Ishikawa (cell line): Measurements from ENCODE around the gene STRBP.

ENCODE experiments used
- CEBPB ChIP-seq: IDR thresholded peaks from 2 replicates; pipeline ENCODE4 v1.6.1; 2012
- CREB1 ChIP-seq: IDR thresholded peaks from 2 replicates; pipeline ENCODE4 v1.6.1; 2012; ENCODE audit warnings: low read depth
- EGR1 ChIP-seq: IDR thresholded peaks from 2 replicates; pipeline ENCODE4 v1.6.1; 2012
- EP300 ChIP-seq: IDR thresholded peaks from 2 replicates; pipeline ENCODE4 v1.6.1; 2012; ENCODE audit warnings: borderline replicate concordance
- FOXM1 ChIP-seq: IDR thresholded peaks from 2 replicates; pipeline ENCODE4 v1.6.1; 2012; ENCODE audit warnings: low read depth, borderline replicate concordance
- NFIC ChIP-seq: IDR thresholded peaks from 2 replicates; pipeline ENCODE4 v1.6.1; 2012
- RAD21 ChIP-seq: IDR thresholded peaks from 2 replicates; pipeline ENCODE4 v1.6.1; 2012; ENCODE audit warnings: low read depth
- REST ChIP-seq: IDR thresholded peaks from 2 replicates; pipeline ENCODE4 v1.6.1; 2012; ENCODE audit warnings: low read depth, mild to moderate bottlenecking
- TAF1 ChIP-seq: IDR thresholded peaks from 2 replicates; pipeline ENCODE4 v1.6.1; 2012; ENCODE audit warnings: low read depth, mild to moderate bottlenecking
- TCF12 ChIP-seq: IDR thresholded peaks from 2 replicates; pipeline ENCODE4 v1.6.1; 2012; ENCODE audit warnings: low read depth
- TEAD4 ChIP-seq: IDR thresholded peaks from 2 replicates; pipeline ENCODE4 v1.6.1; 2012
- USF1 ChIP-seq: IDR thresholded peaks from 2 replicates; pipeline ENCODE4 v1.6.1; 2012
- YY1 ChIP-seq: IDR thresholded peaks from 2 replicates; pipeline ENCODE4 v1.6.1; 2012; ENCODE audit warnings: low read depth
- ZBTB7A ChIP-seq: IDR thresholded peaks from 2 replicates; pipeline ENCODE4 v1.6.1; 2012; ENCODE audit warnings: low read depth
- TF ChIP-seq, protein P1 (sequence below): IDR thresholded peaks from 2 replicates; pipeline ENCODE4 v1.6.1; 2012

The STRBP gene

DNA sequence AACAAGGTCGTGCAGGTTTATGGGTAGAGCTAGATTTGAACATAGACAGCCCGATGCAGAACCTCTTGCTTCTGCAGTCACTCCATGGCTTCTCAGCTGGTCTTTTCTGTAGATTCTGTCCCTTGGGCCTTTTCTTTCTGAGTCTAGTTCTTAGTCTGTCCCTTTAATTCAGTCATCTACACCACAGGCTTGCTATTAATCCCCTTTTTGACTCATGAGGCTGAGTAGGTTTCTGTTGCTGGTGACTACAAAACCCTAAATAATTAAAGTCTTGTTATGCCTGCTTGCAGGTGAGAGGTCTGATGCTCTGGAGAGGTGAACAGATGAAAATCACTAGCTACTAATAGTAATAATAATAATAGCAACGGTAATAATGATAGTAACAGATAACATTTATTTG lies 19.3 kb upstream of the STRBP start:
- TF ChIP-seq CEBPB (no peak), CREB1 (no peak), EGR1 (no peak), REST (no peak), FOXM1 (no peak), RAD21 (no peak), EP300 (no peak), NFIC (no peak)

DNA sequence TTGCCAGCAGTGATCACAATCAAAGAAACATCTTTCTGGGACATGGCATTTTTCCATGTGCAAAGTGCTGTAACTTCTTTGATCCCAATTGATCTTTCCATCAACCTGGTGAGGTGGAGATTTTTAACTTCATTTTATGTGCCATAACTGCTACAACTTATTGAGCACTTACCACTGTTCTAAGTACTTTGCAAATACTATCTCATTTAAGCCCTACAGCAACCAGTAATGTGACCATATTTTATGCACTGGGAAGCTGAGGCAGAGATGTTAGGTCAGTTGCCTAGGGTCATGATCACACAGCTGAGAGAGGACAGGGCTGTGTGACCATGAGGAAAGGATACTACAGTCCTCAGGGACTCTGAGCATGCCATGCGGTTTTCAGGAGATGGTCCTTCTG lies 17.9 kb upstream of the STRBP start:
- TF ChIP-seq TCF12, result no peak
- TF ChIP-seq TEAD4, result no peak
- TF ChIP-seq NFIC, result no peak
- TF ChIP-seq REST, result no peak
- TF ChIP-seq USF1, result no peak
- no peak for TF ChIP-seq CREB1
- TF ChIP-seq, protein P1, sequence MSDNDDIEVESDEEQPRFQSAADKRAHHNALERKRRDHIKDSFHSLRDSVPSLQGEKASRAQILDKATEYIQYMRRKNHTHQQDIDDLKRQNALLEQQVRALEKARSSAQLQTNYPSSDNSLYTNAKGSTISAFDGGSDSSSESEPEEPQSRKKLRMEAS, result no peak
- TF ChIP-seq CEBPB, result no peak
- TF ChIP-seq RAD21, result no peak
- no peak for TF ChIP-seq YY1
- no peak for TF ChIP-seq EGR1
- no peak for TF ChIP-seq ZBTB7A
- TF ChIP-seq EP300, result no peak
- no peak for TF ChIP-seq FOXM1
- no peak for TF ChIP-seq TAF1

DNA sequence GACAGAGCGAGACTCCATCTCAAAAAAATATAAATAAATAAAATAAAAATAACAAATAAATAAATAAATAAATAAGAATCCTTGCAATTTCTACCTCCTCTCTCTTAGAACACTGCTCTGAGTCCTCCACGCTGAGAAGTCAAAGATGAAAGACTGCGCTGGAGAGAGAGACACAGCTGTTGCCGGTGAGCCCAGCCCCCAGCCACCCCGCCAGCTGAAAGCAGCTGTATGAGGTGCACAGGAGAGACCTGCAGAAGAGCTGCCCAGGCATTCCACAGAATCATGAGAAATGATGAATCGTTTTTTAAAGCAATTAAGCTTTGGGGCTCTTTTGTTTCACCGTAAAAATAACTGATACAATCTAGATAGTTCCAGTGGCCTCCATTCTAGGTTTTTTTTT lies 16.3 kb upstream of the STRBP start:
- no peak for TF ChIP-seq USF1
- no peak for TF ChIP-seq ZBTB7A
- no peak for TF ChIP-seq EP300
- TF ChIP-seq REST, result no peak
- TF ChIP-seq NFIC, result no peak
- TF ChIP-seq TAF1, result no peak
- no peak for TF ChIP-seq CEBPB
- TF ChIP-seq, protein P1, result no peak
- TF ChIP-seq YY1, result no peak
- TF ChIP-seq FOXM1, result no peak
- TF ChIP-seq RAD21, result no peak
- no peak for TF ChIP-seq TEAD4
- TF ChIP-seq EGR1, result no peak
- TF ChIP-seq CREB1, result no peak
- no peak for TF ChIP-seq TCF12

DNA sequence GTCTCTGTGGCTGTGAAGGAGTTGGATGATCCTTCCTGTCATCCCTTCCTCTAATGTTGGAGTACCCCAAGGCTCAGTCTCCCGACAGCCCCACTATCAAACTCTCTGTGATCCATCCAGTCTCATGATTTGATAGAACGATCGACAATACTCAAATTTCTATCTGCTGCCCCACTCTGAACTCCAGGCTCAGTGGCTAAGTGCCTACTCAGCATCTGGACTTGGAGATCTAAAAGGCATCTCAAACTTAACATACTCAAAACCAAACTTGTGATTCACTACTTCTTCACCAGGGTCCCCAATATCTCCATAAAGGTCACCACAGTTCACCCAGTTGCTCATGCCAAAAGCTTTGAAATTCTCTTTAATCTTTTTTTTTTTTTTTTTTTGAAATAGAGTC lies 15.1 kb upstream of the STRBP start:
- TF ChIP-seq EP300 (no peak), USF1 (no peak), TEAD4 (no peak), RAD21 (no peak)

DNA sequence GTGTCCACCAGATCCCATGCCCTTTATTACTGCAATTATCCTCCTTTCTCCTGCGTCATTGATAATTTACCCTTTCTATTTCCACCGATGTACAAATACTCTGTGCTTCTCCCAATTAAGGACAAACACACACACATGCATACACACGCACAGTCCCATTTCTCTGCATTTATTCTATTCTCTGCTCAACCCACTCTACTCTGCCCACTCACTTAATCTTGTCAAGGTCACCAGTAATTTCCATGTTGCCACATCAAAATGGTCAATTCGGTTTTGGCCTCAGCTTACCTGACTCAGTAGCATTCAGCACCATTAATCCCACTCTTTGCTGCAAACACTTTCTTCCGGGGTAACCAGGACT lies 14.6 kb upstream of the STRBP start:
- TF ChIP-seq NFIC, result no peak
- no peak for TF ChIP-seq TAF1
- no peak for TF ChIP-seq TEAD4
- no peak for TF ChIP-seq USF1
- TF ChIP-seq TCF12, result no peak
- TF ChIP-seq EGR1, result no peak
- no peak for TF ChIP-seq YY1
- TF ChIP-seq FOXM1, result no peak
- TF ChIP-seq ZBTB7A, result no peak
- TF ChIP-seq EP300, result no peak
- TF ChIP-seq CEBPB, result no peak
- no peak for TF ChIP-seq CREB1
- no peak for TF ChIP-seq REST
- no peak for TF ChIP-seq RAD21
- TF ChIP-seq, protein P1, result no peak
